Psoas muscle (tissue), 8 donors: ENCODE data around the gene UTRN. TPM values are rescaled to one million over a fixed set of nuclear protein-coding genes. Genes with fewer than 3 reads are reported as not detected.

Experiments used
- ATAC-seq, 4 donors: fragments of 200-7000 bp; cut with Tn5 transposase; one replicate each; pipeline ENCODE4 v1.9.1; 2020; ENCODE audit warnings: moderate library complexity in 3 of 4, mild to moderate bottlenecking in 2 of 4
- DNase-seq, 2 donors: peaks; one replicate each; pipeline ENCODE4 v3.0.0-alpha.2; 2020
- H3K27ac ChIP-seq: fragments of 200-600 bp; one replicate; pipeline ENCODE4 v1.8.0; 2022
- H3K27me3 ChIP-seq, 3 donors: fragments of 200-600 bp in 1 of 3; one replicate each; pipeline versions ENCODE4 v1.6.1 to v1.8.0; 2013 to 2022; ENCODE audit warnings: low read length in 2 of 3, mild to moderate bottlenecking in 2 of 3, moderate library complexity in 1 of 3; ENCODE audit not compliant: insufficient read depth in 3 of 3
- H3K36me3 ChIP-seq, 2 donors: fragments of 200-600 bp in 1 of 2; one replicate each; pipeline versions ENCODE4 v1.6.1 to v1.8.0; 2013 to 2022; ENCODE audit warnings: low read depth in 1 of 2, mild to moderate bottlenecking in 1 of 2, moderate library complexity in 1 of 2; ENCODE audit not compliant: insufficient read depth in 1 of 2
- H3K4me1 ChIP-seq: fragments of 200-600 bp; one replicate; pipeline ENCODE4 v1.8.0; 2022
- H3K4me3 ChIP-seq: fragments of 200-600 bp; one replicate; pipeline ENCODE4 v1.8.0; 2022; ENCODE audit warnings: mild to moderate bottlenecking
- H3K9me3 ChIP-seq: fragments of 200-600 bp; one replicate; pipeline ENCODE4 v1.8.0; 2022
- CTCF ChIP-seq: fragments of 200-600 bp; IDR thresholded peaks from one replicate; pipeline ENCODE4 v1.8.0; 2022; ENCODE audit warnings: antibody characterized with exemption
- WGBS, 3 donors: extraction: QIAGEN DNeasy Blood & Tissue Kit; methylation state at CpG; one replicate each; pipeline versions ENCODE4 v1.1.6 to v1.1.7; 2013; 5-methylcytosine and 5-hydroxymethylcytosine counted together
- intact Hi-C, 2 donors: fragments of 100-400 bp; cut with DNase I; formaldehyde crosslinking; loops; one replicate each; pipeline versions ENCODE4 v1.11.0 to v1.14.2; 2022
- polyA plus RNA-seq, 3 donors: library from polyadenylated mRNA; stranded (reverse); fragments of 200-250 nt; gene quantifications; one replicate each; pipeline ENCODE4 v1.2.3, GENCODE V29; 2013
- total RNA-seq, 4 donors: library from RNA; stranded (reverse); fragmentation: NEBNext Ultra II Directional in 2 of 4; extraction: Animal tissue kit (Norgen Biotek cat#: 25700) in 2 of 4; gene quantifications; one replicate each; pipeline versions ENCODE4 v1.2.1 to v1.2.4, GENCODE V29; 2021 to 2023
- donor health status: healthy with polysubstance abuse.
- donor health status: DM: no; HTN: no; CAD: no; lungs with moderate emphysema.
- donor health status: Bipolar disorder and iron deficiency.
- donor health status: healthy.
- donor health status: DM: yes; HTN: yes; CAD: no.
- donor health status: DM: no; HTN: no; CAD: no.
- donor health status: DM: no; HTN: no; CAD: no.
- donor health status: DM: yes; HTN: yes; CAD: no.

UTRN gene
- total and polyA plus RNA-seq, 7 donors, result 6.0 to 64.9 (median 29.1) TPM

DNA sequence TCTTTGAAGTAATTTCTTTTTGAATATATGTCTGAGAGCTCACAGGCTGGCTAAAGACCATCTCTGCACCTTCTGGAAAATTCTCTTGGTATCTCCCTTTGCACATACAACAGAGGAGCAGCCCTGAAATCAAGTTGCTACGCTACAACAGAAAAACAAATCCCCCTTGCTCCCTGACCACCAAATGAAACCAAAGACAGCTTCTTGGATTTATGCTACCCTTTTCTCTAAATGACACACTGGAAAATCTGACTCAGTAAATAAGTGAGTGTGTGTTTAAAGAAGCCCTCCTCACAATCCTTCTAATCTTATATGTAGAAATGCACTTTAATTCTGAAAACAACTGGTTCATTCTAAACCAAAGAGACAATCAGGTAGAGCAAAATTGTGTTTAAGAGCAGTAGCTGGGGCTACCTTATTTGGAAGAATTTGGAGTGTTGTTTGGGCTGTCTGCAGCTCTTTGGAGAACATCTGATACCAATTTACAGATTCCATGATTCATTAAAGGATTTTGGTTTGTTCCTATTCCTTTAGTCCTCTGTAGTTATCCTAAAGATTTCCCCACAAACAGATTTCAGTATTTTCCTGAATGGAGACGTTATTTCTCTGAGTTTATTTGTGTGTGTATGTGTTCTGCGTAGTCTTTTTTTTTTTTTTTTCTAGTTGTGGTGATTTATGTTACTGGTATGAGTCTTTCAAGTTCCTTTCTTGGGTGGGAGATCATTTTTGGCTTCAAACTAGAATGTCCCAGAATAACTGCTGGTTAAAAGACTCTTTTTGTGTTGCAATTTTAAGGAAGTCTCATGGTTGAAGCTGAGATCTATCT lies 36.4 kb upstream of the UTRN start:
- no peaks in the 10 kb centered on the region for H3K4me1 ChIP-seq
- no peaks in the 10 kb centered on the region for H3K9me3 ChIP-seq
- no peak for ATAC-seq
- TF ChIP-seq CTCF, result no peak
- DNase-seq, result no peak
- H3K36me3 ChIP-seq, result no peaks in the 10 kb centered on the region
- no peak overlapping the region for H3K4me3 ChIP-seq
- H3K27me3 ChIP-seq, result no peaks in the 10 kb centered on the region
- 75 to 85% (median 81%) methylated on average over 3 of the region's 3 CpGs for WGBS, 3 donors
- intact Hi-C loops, result no loop called here
- H3K27ac ChIP-seq, result no peak overlapping the region

- no peak overlapping the region for H3K27ac ChIP-seq
- DNase-seq (no peak), ATAC-seq (no peak)
- WGBS, 3 donors, result 75 to 83% (median 80%) methylated on average over 3 of the region's 3 CpGs
- H3K36me3 ChIP-seq, result no peaks in the 10 kb centered on the region
- TF ChIP-seq CTCF, result no peak
- H3K27me3 ChIP-seq, result no peaks in the 10 kb centered on the region
- intact Hi-C loops, result no loop called here
- H3K4me3 ChIP-seq, result no peak overlapping the region
- H3K4me1 ChIP-seq, result no peaks in the 10 kb centered on the region
- H3K9me3 ChIP-seq, result no peaks in the 10 kb centered on the region
Measured at GRCh38 chr6:144250276-144250675, 34.9 kb upstream of the UTRN start.

GRCh38 chr6:144252259-144252658 lies 32.9 kb upstream of the UTRN start:
- TF ChIP-seq CTCF, result no peak
- DNase-seq (no peak), ATAC-seq (no peak)
- Histone ChIP-seq H3K4me3 (no peak overlapping the region), H3K9me3 (no peaks in the 10 kb centered on the region), H3K36me3 (no peaks in the 10 kb centered on the region), H3K27me3 (no peaks in the 10 kb centered on the region), H3K27ac (no peak overlapping the region), H3K4me1 (no peaks in the 10 kb centered on the region)
- intact Hi-C loops, result no loop called here

- intact Hi-C loops, result no loop called here
- no peak for TF ChIP-seq CTCF
- Histone ChIP-seq H3K4me1 (peaks cover 8% of the 10 kb centered on the region), H3K27ac (no peak overlapping the region), H3K27me3 (no peaks in the 10 kb centered on the region), H3K36me3 (no peaks in the 10 kb centered on the region), H3K9me3 (no peaks in the 10 kb centered on the region), H3K4me3 (no peak overlapping the region)
- 45 to 54% (median 46%) methylated on average over 2 of the region's 2 CpGs for WGBS, 3 donors
- ATAC-seq, result no peak
- DNase-seq, result no peak
Measured at GRCh38 chr6:144259986-144260385, 25.1 kb upstream of the UTRN start.
